ENCODE measurements around the gene NUMBL. TPM values are rescaled to one million over a fixed set of nuclear protein-coding genes. Genes with fewer than 3 reads are reported as not detected.

Gene NUMBL
- total RNA-seq, 4 donors from 2014 or later = 203 to 284 (median 251) TPM

GRCh38 chr19:40689339-40690049 lies 957 bp downstream of the NUMBL start:
- no peak for TF ChIP-seq CTCF (IDR thresholded peaks at IDR 0.05)
- TF ChIP-seq EP300 (IDR thresholded peaks at IDR 0.05) = no peak
- TF ChIP-seq POLR2A (IDR thresholded peaks at IDR 0.05) = no peak
- no peaks in the 10 kb centered on the region for H3K27me3 ChIP-seq
- H3K36me3 ChIP-seq = peaks cover 0 to 51% (median 3%) of the 10 kb centered on the region in 3 donors
- no peaks in the 10 kb centered on the region for H3K9me3 ChIP-seq
- peak overlapping the region; percentile 58 to 100 (median 90) for H3K4me3 ChIP-seq
- no peak for DNase-seq (ENCODE audit: low spot score in 2 of 2)
- peak overlapping the region; percentile 92 to 98 (median 96) for H3K27ac ChIP-seq
- WGBS, 2 donors = 17 to 18% methylated on average over 14 to 18 of the region's 18 CpGs
- H3K4me1 ChIP-seq = peaks cover 0 to 57% (median 28%) of the 10 kb centered on the region in 4 donors

- DNase-seq (ENCODE audit: low spot score in 2 of 2) = no peak
- no peak for TF ChIP-seq POLR2A (IDR thresholded peaks at IDR 0.05)
- TF ChIP-seq CTCF (IDR thresholded peaks at IDR 0.05) = no peak
- TF ChIP-seq EP300 (IDR thresholded peaks at IDR 0.05) = no peak
- Histone ChIP-seq H3K4me3 (peak overlapping the region; percentile 58 to 100 (median 90)), H3K27ac (peak overlapping the region in 3 of 4 donors; percentile 92 to 98 (median 94)), H3K36me3 (peaks cover 0 to 51% (median 3%) of the 10 kb centered on the region in 3 donors), H3K4me1 (peaks cover 0 to 57% (median 28%) of the 10 kb centered on the region in 4 donors), H3K27me3 (no peaks in the 10 kb centered on the region), H3K9me3 (no peaks in the 10 kb centered on the region)
- WGBS, 2 donors = 21 to 26% methylated on average over 4 of the region's 4 CpGs
These were observed 1.5 kb downstream of the NUMBL start for GRCh38 chr19:40688987-40689338.

- TF ChIP-seq CTCF (IDR thresholded peaks at IDR 0.05) = no peak
- no peak for TF ChIP-seq EP300 (IDR thresholded peaks at IDR 0.05)
- TF ChIP-seq POLR2A (IDR thresholded peaks at IDR 0.05) = no peak
- WGBS, 2 donors = 67 to 80% methylated on average over 1 of the region's 1 CpG
- H3K4me3 ChIP-seq = peak overlapping the region; percentile 16 to 100 (median 90)
- no peaks in the 10 kb centered on the region for H3K9me3 ChIP-seq
- peak overlapping the region; percentile 39 to 98 (median 93) for H3K27ac ChIP-seq
- H3K4me1 ChIP-seq = peaks cover 0 to 57% (median 28%) of the 10 kb centered on the region in 4 donors
- no peak for DNase-seq (ENCODE audit: low spot score in 2 of 2)
- peaks cover 0 to 51% (median 3%) of the 10 kb centered on the region in 3 donors for H3K36me3 ChIP-seq
- H3K27me3 ChIP-seq = no peaks in the 10 kb centered on the region
These were observed 2.1 kb downstream of the NUMBL start for GRCh38 chr19:40688309-40688708.

- DNase-seq (ENCODE audit: low spot score in 2 of 2) = peak; percentile 97 to 98
- Histone ChIP-seq H3K36me3 (peaks cover 0 to 51% (median 3%) of the 10 kb centered on the region in 3 donors), H3K27me3 (no peaks in the 10 kb centered on the region), H3K9me3 (no peaks in the 10 kb centered on the region), H3K27ac (peak overlapping the region; percentile 39 to 98 (median 93)), H3K4me3 (peak overlapping the region in 3 of 4 donors; percentile 16 to 95 (median 86)), H3K4me1 (peaks cover 0 to 56% (median 28%) of the 10 kb centered on the region in 4 donors)
- WGBS, 2 donors = 24 to 37% methylated on average over 8 to 12 of the region's 12 CpGs
- TF ChIP-seq CTCF (IDR thresholded peaks at IDR 0.05) = no peak
- peak in 1 of 2 donors; percentile 52 for TF ChIP-seq POLR2A (IDR thresholded peaks at IDR 0.05)
- peak; percentile 82 to 91 for TF ChIP-seq EP300 (IDR thresholded peaks at IDR 0.05)
These were observed 2.9 kb downstream of the NUMBL start for GRCh38 chr19:40687525-40688016.
